ENCODE results near the gene APOBEC3A. TPM values are rescaled to one million over a fixed set of nuclear protein-coding genes. Genes with fewer than 3 reads are reported as not detected.

Gene APOBEC3A
- total and polyA plus RNA-seq, 10 of the 15 experiments (the other 5 are each of a cell fraction or from before 2014, with no cell fraction given) = 0.20 TPM; not detected in 9

DNA sequence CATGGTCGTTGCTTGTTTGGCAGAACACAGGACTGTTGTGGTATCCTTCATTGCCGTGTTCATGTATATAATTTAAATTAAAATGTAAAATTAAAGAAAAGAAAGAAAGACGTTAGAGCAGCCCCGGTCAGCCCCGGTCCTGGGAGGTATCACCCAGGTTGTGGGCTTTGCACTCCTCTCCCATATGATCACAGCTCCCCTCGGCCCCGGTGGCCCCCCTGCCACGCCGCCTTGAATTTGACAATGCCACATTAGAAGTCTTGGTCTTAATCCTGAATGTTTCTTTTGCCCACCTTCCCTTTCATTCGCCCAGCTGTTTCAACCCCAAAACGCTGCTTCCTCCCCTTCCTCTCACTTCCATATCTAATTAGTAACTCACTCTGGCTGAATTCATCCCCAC lies 11.4 kb downstream of the APOBEC3A start:
- Histone ChIP-seq H3K9me3 (replicated peaks; ENCODE audit: control insufficient read depth, insufficient read depth, low read length) (no peaks in the 10 kb centered on the region), H2AFZ (ENCODE audit: control insufficient read depth, low read depth, low read length) (no peak overlapping the region), H4K20me1 (ENCODE audit: control insufficient read depth, insufficient read depth) (no peaks in the 10 kb centered on the region), H3K9ac (ENCODE audit: control insufficient read depth, insufficient read depth, low read length) (no peak overlapping the region), H3K4me3 (no peak overlapping the region), H3K4me2 (ENCODE audit: control insufficient read depth, insufficient read depth) (no peak overlapping the region), H3K79me2 (ENCODE audit: control insufficient read depth, insufficient read depth, low read length) (no peaks in the 10 kb centered on the region), H3K36me3 (ENCODE audit: control insufficient read depth in 2 of 2, insufficient read depth in 2 of 2, low read length in 1 of 2) (no peaks in the 10 kb centered on the region), H3K4me1 (ENCODE audit: control insufficient read depth, insufficient read depth, low read length) (peaks cover 9% of the 10 kb centered on the region), H3K27ac (ENCODE audit: control insufficient read depth, insufficient read depth) (no peak overlapping the region), H3K27me3 (replicated peaks in 1 of 2; ENCODE audit: control insufficient read depth in 2 of 2, insufficient read depth in 2 of 2, low read length in 1 of 2) (no peaks in the 10 kb centered on the region; a peak in 1 of 4 replicates)
- no TSS peak for BruUV-seq (replicated peaks)
- no peak for ATAC-seq
- WGBS (ENCODE audit: insufficient coverage, insufficient replicate concordance, low lambda C conversion rate, missing lambda C conversion rate) = 55% methylated on average over 11 of the region's 11 CpGs
- CTCF ChIA-PET = interaction anchor here (1.1 to 7.8 kb wide), 3 partner anchors 17 to 98 kb away, joined by 3 to 73 read pairs (median 24); partner anchors contain the start of gene CBX6
- TF ChIP-seq RAD21 (IDR thresholded peaks at IDR 0.05; ENCODE audit: insufficient read depth, low read depth, low read length) = no peak
- DNase-seq (ENCODE audit: low read depth, low spot score) = no peak
- POLR2A ChIA-PET = interaction anchor here (1.7 kb wide), 1 partner anchor 17 kb away, joined by 3 read pairs; no protein-coding TSS in a partner anchor
- SMC1A ChIA-PET (ENCODE audit: uncharacterized antibody, unreplicated experiment) = interaction anchor here (0.7 to 1.0 kb wide), 3 partner anchors 15 to 348 kb away, joined by 3 read pairs; no protein-coding TSS in a partner anchor
- in situ Hi-C loops (cut with MboI) (no loop called here), intact Hi-C loops (cut with micrococcal nuclease; ENCODE audit: unreplicated experiment) (no loop called here)
- RAD21 ChIA-PET (ENCODE audit: unreplicated experiment) = no interaction called here
- no peak for FAIRE-seq

DNA sequence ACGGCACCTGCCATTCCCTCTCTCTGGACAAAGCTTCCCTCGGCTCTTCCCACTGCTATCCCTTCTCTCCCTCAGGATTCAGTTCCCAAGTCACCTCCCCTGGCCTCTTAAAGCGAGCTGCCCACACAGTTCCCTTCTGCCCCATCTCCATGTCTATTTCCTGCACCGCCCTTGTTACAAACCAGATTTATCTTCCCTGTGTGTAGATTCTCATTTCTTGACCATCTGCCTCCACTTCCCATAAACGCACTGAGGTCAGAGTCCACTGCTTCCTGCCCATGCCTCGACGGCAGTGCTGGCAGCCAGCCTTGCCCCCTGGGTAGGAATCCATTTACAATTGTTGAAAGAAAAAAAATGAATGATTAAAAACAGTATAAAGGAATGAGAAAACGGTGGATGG lies 13.1 kb downstream of the APOBEC3A start:
- TF ChIP-seq TCF12 (IDR thresholded peaks at IDR 0.05; ENCODE audit: low read depth, low read length) = no peak
- TF ChIP-seq CEBPB (IDR thresholded peaks at IDR 0.05; ENCODE audit: borderline replicate concordance in 1 of 2, low read depth in 2 of 2, low read length in 2 of 2) = no peak
- TF ChIP-seq KLF5 (IDR thresholded peaks at IDR 0.05; ENCODE audit: partially characterized antibody) = no peak
- TF ChIP-seq, protein P1, sequence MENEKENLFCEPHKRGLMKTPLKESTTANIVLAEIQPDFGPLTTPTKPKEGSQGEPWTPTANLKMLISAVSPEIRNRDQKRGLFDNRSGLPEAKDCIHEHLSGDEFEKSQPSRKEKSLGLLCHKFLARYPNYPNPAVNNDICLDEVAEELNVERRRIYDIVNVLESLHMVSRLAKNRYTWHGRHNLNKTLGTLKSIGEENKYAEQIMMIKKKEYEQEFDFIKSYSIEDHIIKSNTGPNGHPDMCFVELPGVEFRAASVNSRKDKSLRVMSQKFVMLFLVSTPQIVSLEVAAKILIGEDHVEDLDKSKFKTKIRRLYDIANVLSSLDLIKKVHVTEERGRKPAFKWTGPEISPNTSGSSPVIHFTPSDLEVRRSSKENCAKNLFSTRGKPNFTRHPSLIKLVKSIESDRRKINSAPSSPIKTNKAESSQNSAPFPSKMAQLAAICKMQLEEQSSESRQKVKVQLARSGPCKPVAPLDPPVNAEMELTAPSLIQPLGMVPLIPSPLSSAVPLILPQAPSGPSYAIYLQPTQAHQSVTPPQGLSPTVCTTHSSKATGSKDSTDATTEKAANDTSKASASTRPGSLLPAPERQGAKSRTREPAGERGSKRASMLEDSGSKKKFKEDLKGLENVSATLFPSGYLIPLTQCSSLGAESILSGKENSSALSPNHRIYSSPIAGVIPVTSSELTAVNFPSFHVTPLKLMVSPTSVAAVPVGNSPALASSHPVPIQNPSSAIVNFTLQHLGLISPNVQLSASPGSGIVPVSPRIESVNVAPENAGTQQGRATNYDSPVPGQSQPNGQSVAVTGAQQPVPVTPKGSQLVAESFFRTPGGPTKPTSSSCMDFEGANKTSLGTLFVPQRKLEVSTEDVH (IDR thresholded peaks at IDR 0.05; ENCODE audit: low read depth, partially characterized antibody) = no peak
- TF ChIP-seq POLR2A (IDR thresholded peaks at IDR 0.05; ENCODE audit: low read depth, low read length) = no peak
- TF ChIP-seq, protein P2, sequence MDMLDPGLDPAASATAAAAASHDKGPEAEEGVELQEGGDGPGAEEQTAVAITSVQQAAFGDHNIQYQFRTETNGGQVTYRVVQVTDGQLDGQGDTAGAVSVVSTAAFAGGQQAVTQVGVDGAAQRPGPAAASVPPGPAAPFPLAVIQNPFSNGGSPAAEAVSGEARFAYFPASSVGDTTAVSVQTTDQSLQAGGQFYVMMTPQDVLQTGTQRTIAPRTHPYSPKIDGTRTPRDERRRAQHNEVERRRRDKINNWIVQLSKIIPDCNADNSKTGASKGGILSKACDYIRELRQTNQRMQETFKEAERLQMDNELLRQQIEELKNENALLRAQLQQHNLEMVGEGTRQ (IDR thresholded peaks at IDR 0.05; ENCODE audit: borderline replicate concordance, low read depth, low read length) = no peak
- TF ChIP-seq EED (IDR thresholded peaks at IDR 0.05; ENCODE audit: low read depth) = no peak
- no peak for TF ChIP-seq CBFB (IDR thresholded peaks at IDR 0.05; ENCODE audit: low read depth)
- TF ChIP-seq BHLHE40 (IDR thresholded peaks at IDR 0.05; ENCODE audit: borderline replicate concordance in 1 of 2, low read depth in 2 of 2, low read length in 1 of 2) = no peak
- Histone ChIP-seq H3K4me2 (ENCODE audit: control insufficient read depth, insufficient read depth) (no peak overlapping the region), H4K20me1 (ENCODE audit: control insufficient read depth, insufficient read depth) (no peaks in the 10 kb centered on the region), H3K27ac (ENCODE audit: control insufficient read depth, insufficient read depth) (no peak overlapping the region), H2AFZ (ENCODE audit: control insufficient read depth, low read depth, low read length) (no peak overlapping the region), H3K9me3 (replicated peaks; ENCODE audit: control insufficient read depth, insufficient read depth, low read length) (no peaks in the 10 kb centered on the region), H3K4me3 (no peak overlapping the region), H3K9ac (ENCODE audit: control insufficient read depth, insufficient read depth, low read length) (no peak overlapping the region), H3K4me1 (ENCODE audit: control insufficient read depth, insufficient read depth, low read length) (peaks cover 9% of the 10 kb centered on the region), H3K36me3 (ENCODE audit: control insufficient read depth in 2 of 2, insufficient read depth in 2 of 2, low read length in 1 of 2) (no peaks in the 10 kb centered on the region), H3K27me3 (replicated peaks in 1 of 2; ENCODE audit: control insufficient read depth in 2 of 2, insufficient read depth in 2 of 2, low read length in 1 of 2) (no peaks in the 10 kb centered on the region; a peak in 1 of 4 replicates), H3K79me2 (ENCODE audit: control insufficient read depth, insufficient read depth, low read length) (no peaks in the 10 kb centered on the region)
- in situ Hi-C loops (cut with MboI) = no loop called here
- FAIRE-seq (no peak), DNase-seq (ENCODE audit: low read depth, low spot score) (no peak), ATAC-seq (no peak)
- SMC1A ChIA-PET (ENCODE audit: uncharacterized antibody, unreplicated experiment) = interaction anchor here (1.8 to 6.9 kb wide), 3 partner anchors 11 to 100 kb away, joined by 5 to 50 read pairs (median 12); partner anchors contain the start of gene CBX6
- RAD21 ChIA-PET (ENCODE audit: unreplicated experiment) = interaction anchor here (1.0 to 5.2 kb wide), 3 partner anchors 34 to 202 kb away, joined by 3 to 39 read pairs (median 8); no protein-coding TSS in a partner anchor
- POLR2A ChIA-PET = interaction anchor here (1.2 kb wide), 1 partner anchor 101 kb away, joined by 3 read pairs; no protein-coding TSS in a partner anchor
- BruUV-seq (replicated peaks) = no TSS peak
- CTCF ChIA-PET = interaction anchor here (0.6 to 7.8 kb wide), 5 partner anchors 11 to 367 kb away, joined by 3 to 73 read pairs (median 4); partner anchors contain the start of gene CBX6
- 37% methylated on average over 8 of the region's 8 CpGs for WGBS (ENCODE audit: insufficient coverage, insufficient replicate concordance, low lambda C conversion rate, missing lambda C conversion rate)
- intact Hi-C loops (cut with micrococcal nuclease; ENCODE audit: unreplicated experiment) = no loop called here
